GM18517 (cell line): ENCODE data around the gene ZSCAN5B.
"Not testable (repeated sequence)": the region's sequence is repeated elsewhere in the genome, so short reads cannot be mapped to it uniquely, and the experiment has no call there.

ENCODE experiments used
- ATAC-seq: cut with Tn5 transposase; IDR thresholded peaks from one replicate; pipeline ENCODE4 v1.9.1; 2021; ENCODE audit warnings: mild to moderate bottlenecking, moderate library complexity; ENCODE audit not compliant: unreplicated experiment

The ZSCAN5B gene, protein sequence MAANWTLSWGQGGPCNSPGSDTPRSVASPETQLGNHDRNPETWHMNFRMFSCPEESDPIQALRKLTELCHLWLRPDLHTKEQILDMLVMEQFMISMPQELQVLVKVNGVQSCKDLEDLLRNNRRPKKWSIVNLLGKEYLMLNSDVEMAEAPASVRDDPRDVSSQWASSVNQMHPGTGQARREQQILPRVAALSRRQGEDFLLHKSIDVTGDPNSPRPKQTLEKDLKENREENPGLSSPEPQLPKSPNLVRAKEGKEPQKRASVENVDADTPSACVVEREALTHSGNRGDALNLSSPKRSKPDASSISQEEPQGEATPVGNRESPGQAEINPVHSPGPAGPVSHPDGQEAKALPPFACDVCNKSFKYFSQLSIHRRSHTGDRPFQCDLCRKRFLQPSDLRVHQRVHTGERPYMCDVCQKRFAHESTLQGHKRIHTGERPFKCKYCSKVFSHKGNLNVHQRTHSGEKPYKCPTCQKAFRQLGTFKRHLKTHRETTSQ

DNA sequence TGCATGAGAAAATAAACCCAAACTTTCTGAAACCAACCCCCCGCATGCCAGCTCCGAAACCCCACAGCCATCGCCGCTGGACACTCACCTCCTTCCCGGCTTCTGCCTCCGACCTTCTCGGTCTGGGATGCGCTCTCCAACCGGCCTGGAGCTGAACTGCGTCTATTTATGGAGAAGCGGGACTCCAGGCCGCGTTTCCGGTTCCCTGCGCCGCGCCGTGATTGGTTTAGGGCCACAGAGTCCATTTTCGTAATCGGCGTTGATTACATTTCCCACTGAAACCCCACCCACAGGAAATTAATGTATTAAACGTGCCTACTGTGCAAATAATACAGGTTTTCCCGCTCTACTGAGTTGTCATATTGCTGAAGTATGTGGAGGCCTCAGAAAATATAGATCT lies at the start of gene ZSCAN5B:
TSS of gene ZSCAN5B (minus strand) at position 138 of the 400 bp plus-strand sequence. CDS start 4,731 bp downstream, outside the sequence.
- ATAC-seq, result not testable (repeated sequence)

- not testable (repeated sequence) for ATAC-seq
Observed at GRCh38 chr19:56245764-56246163, 48.2 kb upstream of the ZSCAN5B start.

DNA sequence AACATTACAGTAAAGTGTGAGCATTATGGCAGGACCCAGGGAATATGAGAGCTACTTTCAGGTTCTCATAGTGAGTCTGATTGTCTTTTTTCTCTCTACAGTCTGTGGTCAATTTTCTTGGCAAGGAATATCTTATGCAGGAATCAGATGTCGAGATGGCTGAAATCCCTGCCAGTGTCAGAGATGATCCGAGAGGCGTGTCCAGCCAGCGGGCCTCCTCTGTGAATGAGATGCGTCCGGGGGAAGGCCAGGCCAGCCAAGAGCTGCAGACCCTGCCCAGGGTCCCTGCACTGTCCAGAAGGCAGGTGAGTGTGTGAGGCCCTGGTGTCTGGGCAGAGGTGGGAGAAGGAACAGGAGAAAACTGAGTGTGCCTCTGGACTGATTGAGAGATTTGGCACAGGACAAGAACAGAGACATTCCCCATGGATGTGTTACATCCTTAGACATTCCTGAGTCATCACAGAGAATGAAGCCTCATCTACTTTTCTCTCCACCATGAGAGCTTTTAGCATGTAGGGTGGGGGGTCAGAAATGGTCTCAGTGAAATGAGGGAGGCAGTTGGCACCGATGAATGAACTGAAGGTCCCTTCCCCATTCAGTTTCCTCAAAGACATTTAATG lies 47.6 kb upstream of the ZSCAN5B start:
- no peak for ATAC-seq

DNA sequence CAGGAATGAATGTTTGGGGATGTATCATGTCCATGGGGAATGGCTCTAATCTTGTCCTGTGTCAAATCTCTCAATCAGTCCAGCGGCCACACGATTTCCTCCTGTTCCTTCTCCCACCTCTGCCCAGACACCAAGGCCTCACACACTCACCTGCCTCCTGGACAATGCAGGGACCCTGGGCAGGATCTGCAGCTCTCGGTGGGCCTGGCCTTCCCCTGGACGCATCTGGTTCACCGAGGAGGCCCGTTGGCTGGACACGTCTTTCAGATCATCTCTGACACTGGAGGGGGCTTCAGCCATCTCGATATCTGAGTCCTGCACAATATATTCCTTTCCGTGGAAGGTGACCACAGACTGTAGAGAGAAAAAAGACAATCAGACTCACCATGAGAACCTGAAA lies 25.9 kb upstream of the ZSCAN5B start:
- ATAC-seq, result no peak

- no peak for ATAC-seq
Observed at GRCh38 chr19:56222901-56223300, 25.3 kb upstream of the ZSCAN5B start.

GRCh38 chr19:56221851-56222250 lies 24.3 kb upstream of the ZSCAN5B start:
- ATAC-seq, result no peak

DNA sequence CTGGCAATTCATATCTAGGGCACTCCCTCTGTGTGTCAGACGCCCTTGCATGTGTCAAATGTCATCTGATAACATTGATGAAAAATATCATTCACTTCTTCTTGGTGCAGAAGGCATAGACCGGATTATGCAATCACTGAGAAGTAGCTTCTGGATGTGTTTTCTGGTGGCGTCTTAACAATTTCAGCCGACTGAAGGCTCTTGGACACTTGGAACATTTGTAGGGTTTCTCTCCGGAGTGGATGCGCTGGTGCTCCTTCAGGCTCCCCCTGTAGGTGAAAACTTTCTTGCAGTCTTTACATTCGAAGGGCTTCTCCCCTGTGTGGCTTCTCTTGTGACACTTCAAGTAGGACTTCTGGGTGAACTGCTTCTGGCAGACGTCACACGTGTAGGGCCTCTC lies 23.9 kb upstream of the ZSCAN5B start:
- ATAC-seq, result not testable (repeated sequence)

GRCh38 chr19:56218961-56219360 lies 21.4 kb upstream of the ZSCAN5B start:
- ATAC-seq, result no peak

GRCh38 chr19:56217039-56217949 lies 19.7 kb upstream of the ZSCAN5B start:
- no peak for ATAC-seq

GRCh38 chr19:56211718-56212117 lies 14.1 kb upstream of the ZSCAN5B start:
- no peak for ATAC-seq

DNA sequence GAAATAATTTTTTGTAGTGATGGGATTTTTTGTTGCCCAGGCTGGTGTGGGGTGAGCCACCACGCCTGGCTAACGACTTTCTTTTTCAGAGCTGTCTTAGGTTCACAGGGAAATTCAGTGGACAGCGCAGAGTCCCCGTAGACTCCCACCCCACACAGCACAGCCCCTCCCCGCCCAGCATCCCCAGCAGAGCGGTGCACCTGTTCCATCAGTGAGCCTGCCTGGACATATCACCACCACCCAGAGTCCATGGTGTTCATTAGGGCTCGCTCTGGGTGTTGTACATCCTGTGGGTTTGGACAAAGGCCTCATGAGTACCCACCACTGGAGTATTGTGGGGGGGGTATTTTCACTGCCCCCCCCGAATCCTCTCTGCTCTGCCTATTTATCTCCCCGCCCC lies 12.5 kb upstream of the ZSCAN5B start:
- not testable (repeated sequence) for ATAC-seq

DNA sequence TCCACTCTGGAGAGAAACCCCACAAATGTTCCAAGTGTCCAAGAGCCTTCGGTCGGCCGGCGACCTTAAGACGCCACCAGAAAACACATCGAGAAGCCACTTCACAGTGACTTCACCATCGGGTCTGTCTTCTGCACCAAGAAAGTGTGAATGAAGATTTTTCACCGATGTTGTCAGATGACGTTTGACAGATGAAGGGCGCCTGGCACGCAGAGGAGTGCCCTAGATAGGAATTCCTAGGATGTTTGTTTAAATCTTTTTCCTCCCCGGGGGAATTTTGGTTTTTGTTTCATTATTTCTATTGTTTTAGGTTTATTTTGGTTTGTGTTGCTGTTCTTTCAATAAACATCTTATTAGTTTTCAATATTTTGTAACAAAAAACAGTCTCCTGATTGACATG lies 11.5 kb upstream of the ZSCAN5B start:
- ATAC-seq, result no peak

DNA sequence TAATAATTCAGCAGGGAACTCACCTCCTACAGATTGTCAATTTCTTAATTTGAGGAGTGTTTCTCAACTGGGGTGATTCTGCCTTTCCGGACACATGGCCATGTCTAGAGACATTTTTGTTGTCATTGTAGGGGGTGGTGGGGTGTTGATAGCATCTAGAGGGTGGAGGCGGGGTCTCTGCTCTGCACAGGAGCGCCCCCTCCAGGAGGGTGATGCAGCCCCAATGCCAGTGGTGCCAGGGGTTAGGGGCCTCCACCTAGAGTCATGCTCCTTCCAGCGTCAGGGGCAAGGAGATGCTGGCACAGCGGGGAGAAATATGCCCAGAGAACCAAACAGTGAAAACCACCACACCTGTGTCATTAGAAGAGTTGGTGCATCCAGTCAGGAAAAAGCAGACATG lies 10.0 kb upstream of the ZSCAN5B start:
- ATAC-seq, result not testable (repeated sequence)

GRCh38 chr19:56201973-56202372 lies 4.4 kb upstream of the ZSCAN5B start, which contains the start of gene ZSCAN5C:
TSS of gene ZSCAN5C (plus strand) at chr19:56202273. CDS start at chr19:56205914, 3,641 bp downstream.
- ATAC-seq, result no peak

- no peak for ATAC-seq
Observed at GRCh38 chr19:56199687-56200086, 2.1 kb upstream of the ZSCAN5B start.

DNA sequence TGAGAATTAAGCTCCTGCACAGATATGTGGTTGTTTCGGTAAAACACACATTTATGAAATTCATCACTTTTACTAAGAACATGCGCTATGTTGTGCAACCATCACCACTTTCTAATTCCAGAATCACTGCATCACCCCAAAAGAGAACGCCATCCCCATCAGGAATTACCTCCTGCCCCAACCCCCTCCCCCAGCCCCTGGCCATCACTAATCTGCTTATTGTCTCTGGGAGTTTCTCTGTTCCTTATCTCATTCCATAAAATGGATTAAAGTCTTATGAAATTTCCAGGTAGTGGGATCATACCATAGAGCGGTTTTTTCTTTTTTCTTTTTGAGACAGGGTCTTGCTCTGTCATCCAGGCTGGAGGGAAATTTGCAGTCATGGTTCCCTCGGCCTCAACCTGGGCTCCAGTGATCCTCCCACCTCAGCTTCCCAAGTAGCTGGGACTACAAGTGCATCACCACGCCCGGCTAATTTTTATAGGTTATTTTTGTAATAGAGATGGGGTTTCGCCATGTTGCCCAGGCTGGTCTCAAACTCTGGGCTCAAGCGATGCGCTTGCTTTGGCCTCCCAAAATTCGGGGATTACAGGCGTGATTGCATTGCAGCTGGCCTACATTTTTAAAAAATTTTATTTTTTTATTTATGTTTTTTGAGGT lies 3.5 kb downstream of the ZSCAN5B start:
- ATAC-seq, result no peak

GRCh38 chr19:56191711-56192110 lies 5.9 kb downstream of the ZSCAN5B start:
- no peak for ATAC-seq

- no peak for ATAC-seq
Observed at GRCh38 chr19:56191115-56191514, 6.5 kb downstream of the ZSCAN5B start.

DNA sequence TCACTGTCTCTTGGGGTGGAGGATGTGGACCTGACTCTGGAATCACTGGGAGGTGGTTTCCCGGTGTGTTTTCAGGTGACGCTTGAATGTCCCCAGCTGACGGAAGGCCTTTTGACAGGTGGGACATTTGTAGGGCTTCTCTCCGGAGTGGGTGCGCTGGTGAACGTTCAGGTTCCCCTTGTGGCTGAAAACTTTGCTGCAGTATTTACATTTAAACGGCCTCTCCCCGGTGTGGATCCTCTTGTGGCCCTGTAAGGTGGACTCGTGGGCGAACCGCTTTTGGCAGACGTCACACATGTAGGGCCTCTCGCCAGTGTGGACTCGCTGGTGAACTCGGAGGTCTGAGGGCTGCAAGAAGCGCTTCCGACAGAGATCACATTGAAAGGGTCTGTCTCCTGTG lies 7.8 kb downstream of the ZSCAN5B start:
- ATAC-seq, result no peak

DNA sequence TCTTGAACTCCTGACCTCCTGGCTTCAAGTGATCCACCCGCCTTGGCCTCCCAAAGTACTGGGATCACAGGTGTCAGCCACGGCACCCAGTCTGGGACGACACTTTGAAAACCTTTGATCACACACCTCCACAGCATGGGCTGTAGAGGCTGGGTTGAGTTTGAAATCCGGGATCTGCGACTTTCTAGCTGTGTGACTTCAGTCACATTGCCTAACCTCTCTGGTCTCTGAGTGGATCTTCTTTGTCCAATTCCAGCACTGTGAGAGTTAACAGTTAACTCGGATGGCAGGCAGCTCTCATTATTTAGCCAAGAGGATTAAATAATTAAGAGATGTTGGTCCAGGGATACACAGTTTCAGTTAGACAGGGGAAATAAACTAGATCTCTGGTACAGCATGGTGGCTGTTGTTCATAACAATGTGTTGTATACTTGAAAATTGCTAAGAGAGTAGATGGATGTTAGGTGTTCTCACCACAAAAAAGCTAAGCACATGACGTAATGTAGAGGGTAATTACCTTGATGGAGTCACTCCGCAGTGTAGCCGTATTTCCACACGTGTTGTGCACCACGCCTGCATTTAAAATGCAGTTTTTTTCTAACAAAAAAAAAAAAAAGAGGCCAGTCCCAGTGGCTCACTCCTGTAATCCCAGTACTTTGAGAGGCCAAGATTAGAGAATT lies 19.9 kb downstream of the ZSCAN5B start:
- ATAC-seq, result no peak
